Neural cell (in vitro differentiated cells): Measurements from ENCODE around the gene SLC39A13. TPM values are rescaled to one million over a fixed set of nuclear protein-coding genes. Genes with fewer than 3 reads are reported as not detected.

ENCODE experiments used
- H2AFZ ChIP-seq: fragments of 200-600, 300-800 bp; sonication (generic), shearing (Covaris generic); 2 replicates; pipeline ENCODE4 v1.6.0; 2014; ENCODE audit warnings: low read depth, mild to moderate bottlenecking, antibody characterized with exemption, low read length, moderate library complexity
- H3F3A ChIP-seq: fragments of 200-600 bp; shearing (Covaris generic); 2 replicates; pipeline ENCODE4 v1.6.1; 2016; ENCODE audit warnings: mild to moderate bottlenecking, moderate library complexity, mixed read lengths, antibody characterized with exemption, low read length; ENCODE audit not compliant: insufficient read depth, poor library complexity, severe bottlenecking
- H3K27ac ChIP-seq: fragments of 200-600, 300-800 bp; sonication (generic), shearing (Covaris generic); 2 replicates; pipeline ENCODE4 v1.5.1; 2014; ENCODE audit warnings: mild to moderate bottlenecking, low read length, moderate library complexity
- H3K27me3 ChIP-seq: fragments of 300-800, 200-600 bp; sonication (generic), shearing (Covaris generic); 2 replicates; pipeline ENCODE4 v1.6.0; 2014; ENCODE audit warnings: mild to moderate bottlenecking, low read depth, low read length, moderate library complexity; ENCODE audit not compliant: insufficient read depth
- H3K36me3 ChIP-seq: fragments of 300-800, 200-600 bp; sonication (generic), shearing (Covaris generic); 2 replicates; pipeline ENCODE4 v1.5.1; 2014; ENCODE audit warnings: mild to moderate bottlenecking, antibody characterized with exemption, low read length, moderate library complexity; ENCODE audit not compliant: insufficient read depth
- H3K4me2 ChIP-seq: fragments of 300-800, 200-600 bp; sonication (generic), shearing (Covaris generic); 2 replicates; pipeline ENCODE4 v1.6.0; 2014; ENCODE audit warnings: mild to moderate bottlenecking, low read length
- H3K4me3 ChIP-seq: fragments of 300-800, 200-600 bp; sonication (generic), shearing (Covaris generic); 2 replicates; pipeline ENCODE4 v1.5.1; 2014; ENCODE audit warnings: mild to moderate bottlenecking, low read length, moderate library complexity
- H3K79me2 ChIP-seq: fragments of 200-600 bp; shearing (Covaris generic); replicated peaks from 2 replicates; pipeline ENCODE4 v1.6.0; 2014; ENCODE audit warnings: mild to moderate bottlenecking, low read length, moderate library complexity; ENCODE audit not compliant: insufficient read depth
- H3K9ac ChIP-seq: fragments of 300-800, 200-600 bp; sonication (generic), shearing (Covaris generic); 2 replicates; pipeline ENCODE4 v1.6.1; 2016; ENCODE audit warnings: mild to moderate bottlenecking, low read length, mixed read lengths
- H3K9me2 ChIP-seq: fragments of 200-600 bp; shearing (Covaris generic); 2 replicates; pipeline ENCODE4 v1.6.1; 2016; ENCODE audit warnings: mild to moderate bottlenecking, low read length, mixed read lengths; ENCODE audit not compliant: insufficient read depth
- H3K9me3 ChIP-seq: fragments of 200-600, 300-800 bp; sonication (generic), shearing (Covaris generic); 2 replicates; pipeline ENCODE4 v1.6.1; 2016; ENCODE audit warnings: mild to moderate bottlenecking, mixed run types, low read length, moderate library complexity, mixed read lengths
- H4K20me1 ChIP-seq: fragments of 200-600 bp; shearing (Covaris generic); 2 replicates; pipeline ENCODE4 v1.6.1; 2016; ENCODE audit warnings: mild to moderate bottlenecking, mixed run types; ENCODE audit not compliant: insufficient read depth
- EP300 ChIP-seq: fragments of 450-650 bp; conservative IDR thresholded peaks from 2 replicates; pipeline ENCODE4 v1.6.1; 2014; ENCODE audit warnings: antibody characterized with exemption, mild to moderate bottlenecking, moderate library complexity; ENCODE audit not compliant: poor library complexity, severe bottlenecking
- EZH2 ChIP-seq: fragments of 200-600, 300-800 bp; shearing (Covaris generic), sonication (generic); IDR thresholded peaks from 2 replicates; pipeline ENCODE4 v1.6.1; 2014; ENCODE audit warnings: antibody characterized with exemption, low read length, borderline replicate concordance, mild to moderate bottlenecking; ENCODE audit not compliant: insufficient read depth, poor library complexity, severe bottlenecking
- MXI1 ChIP-seq: fragments of 450-650 bp; conservative IDR thresholded peaks from 2 replicates; pipeline ENCODE4 v1.6.1; 2014; ENCODE audit warnings: antibody characterized with exemption, mild to moderate bottlenecking; ENCODE audit not compliant: poor library complexity, severe bottlenecking
- POLR2AphosphoS5 ChIP-seq: IDR thresholded peaks from 2 replicates; pipeline ENCODE4 v1.6.1; 2012
- RAD21 ChIP-seq: fragments of 450-650 bp; conservative IDR thresholded peaks from 2 replicates; pipeline ENCODE4 v1.6.1; 2014; ENCODE audit warnings: antibody characterized with exemption, mild to moderate bottlenecking, moderate library complexity
- SMC3 ChIP-seq: fragments of 450-650 bp; conservative IDR thresholded peaks from 2 replicates; pipeline ENCODE4 v1.6.1; 2014; ENCODE audit warnings: antibody characterized with exemption, mild to moderate bottlenecking, moderate library complexity; ENCODE audit not compliant: poor library complexity
- TAF1 ChIP-seq: IDR thresholded peaks from 2 replicates; pipeline ENCODE4 v1.6.1; 2012; ENCODE audit warnings: low read depth
- polyA plus RNA-seq: library from polyadenylated mRNA; depleted of rRNA; stranded (reverse); fragments of >200 nt; gene quantifications from 2 replicates; pipeline ENCODE4 v1.2.3, GENCODE V29; 2014
- TF ChIP-seq, protein P1 (sequence below): fragments of 450-650 bp; IDR thresholded peaks from 2 replicates; pipeline ENCODE4 v1.5.1; 2014; ENCODE audit warnings: antibody characterized with exemption, mild to moderate bottlenecking, moderate library complexity; ENCODE audit not compliant: poor library complexity, severe bottlenecking
- TF ChIP-seq, protein P2 (sequence below): IDR thresholded peaks from 2 replicates; pipeline ENCODE4 v1.6.1; 2012; ENCODE audit warnings: borderline replicate concordance

Gene SLC39A13
- polyA plus RNA-seq, 1 donor from 2014 or later: 48.0 TPM

DNA sequence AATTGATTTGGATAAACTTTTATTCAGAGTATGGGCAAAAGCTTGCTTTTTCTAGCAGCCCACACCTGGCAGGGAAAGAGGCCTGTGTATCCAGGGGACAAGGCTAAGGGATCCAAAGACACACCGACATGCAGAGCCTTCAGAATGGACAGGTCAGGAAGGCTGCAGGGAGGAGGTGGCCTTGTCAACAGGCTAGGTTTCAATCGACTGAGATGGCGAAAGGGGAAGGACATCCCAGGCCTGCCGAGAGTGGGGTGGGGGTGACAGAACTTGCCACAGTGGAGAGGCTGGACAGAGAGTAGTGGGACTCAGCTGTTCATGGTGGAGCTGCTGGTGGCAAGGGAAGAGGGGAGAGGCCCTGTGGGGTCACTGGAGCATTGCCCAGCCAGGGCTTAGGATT is 5.3 kb upstream of the SLC39A13 start:
- Histone ChIP-seq H3K36me3 (no peaks in the 10 kb centered on the region), H3K4me3 (no peak overlapping the region), H3K27me3 (no peaks in the 10 kb centered on the region), H2AFZ (no peak overlapping the region), H3K79me2 (no peaks in the 10 kb centered on the region), H3K27ac (no peak overlapping the region), H3K9me2 (no peaks in the 10 kb centered on the region), H3F3A (no peaks in the 10 kb centered on the region), H3K9ac (no peak overlapping the region), H3K4me2 (no peak overlapping the region), H3K9me3 (no peaks in the 10 kb centered on the region), H4K20me1 (no peaks in the 10 kb centered on the region)
- TF ChIP-seq SMC3 (no peak), POLR2AphosphoS5 (no peak), EP300 (no peak), RAD21 (no peak), EZH2 (no peak), MXI1 (no peak)
- TF ChIP-seq, protein P1, sequence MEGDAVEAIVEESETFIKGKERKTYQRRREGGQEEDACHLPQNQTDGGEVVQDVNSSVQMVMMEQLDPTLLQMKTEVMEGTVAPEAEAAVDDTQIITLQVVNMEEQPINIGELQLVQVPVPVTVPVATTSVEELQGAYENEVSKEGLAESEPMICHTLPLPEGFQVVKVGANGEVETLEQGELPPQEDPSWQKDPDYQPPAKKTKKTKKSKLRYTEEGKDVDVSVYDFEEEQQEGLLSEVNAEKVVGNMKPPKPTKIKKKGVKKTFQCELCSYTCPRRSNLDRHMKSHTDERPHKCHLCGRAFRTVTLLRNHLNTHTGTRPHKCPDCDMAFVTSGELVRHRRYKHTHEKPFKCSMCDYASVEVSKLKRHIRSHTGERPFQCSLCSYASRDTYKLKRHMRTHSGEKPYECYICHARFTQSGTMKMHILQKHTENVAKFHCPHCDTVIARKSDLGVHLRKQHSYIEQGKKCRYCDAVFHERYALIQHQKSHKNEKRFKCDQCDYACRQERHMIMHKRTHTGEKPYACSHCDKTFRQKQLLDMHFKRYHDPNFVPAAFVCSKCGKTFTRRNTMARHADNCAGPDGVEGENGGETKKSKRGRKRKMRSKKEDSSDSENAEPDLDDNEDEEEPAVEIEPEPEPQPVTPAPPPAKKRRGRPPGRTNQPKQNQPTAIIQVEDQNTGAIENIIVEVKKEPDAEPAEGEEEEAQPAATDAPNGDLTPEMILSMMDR: no peak
- TF ChIP-seq, protein P2, sequence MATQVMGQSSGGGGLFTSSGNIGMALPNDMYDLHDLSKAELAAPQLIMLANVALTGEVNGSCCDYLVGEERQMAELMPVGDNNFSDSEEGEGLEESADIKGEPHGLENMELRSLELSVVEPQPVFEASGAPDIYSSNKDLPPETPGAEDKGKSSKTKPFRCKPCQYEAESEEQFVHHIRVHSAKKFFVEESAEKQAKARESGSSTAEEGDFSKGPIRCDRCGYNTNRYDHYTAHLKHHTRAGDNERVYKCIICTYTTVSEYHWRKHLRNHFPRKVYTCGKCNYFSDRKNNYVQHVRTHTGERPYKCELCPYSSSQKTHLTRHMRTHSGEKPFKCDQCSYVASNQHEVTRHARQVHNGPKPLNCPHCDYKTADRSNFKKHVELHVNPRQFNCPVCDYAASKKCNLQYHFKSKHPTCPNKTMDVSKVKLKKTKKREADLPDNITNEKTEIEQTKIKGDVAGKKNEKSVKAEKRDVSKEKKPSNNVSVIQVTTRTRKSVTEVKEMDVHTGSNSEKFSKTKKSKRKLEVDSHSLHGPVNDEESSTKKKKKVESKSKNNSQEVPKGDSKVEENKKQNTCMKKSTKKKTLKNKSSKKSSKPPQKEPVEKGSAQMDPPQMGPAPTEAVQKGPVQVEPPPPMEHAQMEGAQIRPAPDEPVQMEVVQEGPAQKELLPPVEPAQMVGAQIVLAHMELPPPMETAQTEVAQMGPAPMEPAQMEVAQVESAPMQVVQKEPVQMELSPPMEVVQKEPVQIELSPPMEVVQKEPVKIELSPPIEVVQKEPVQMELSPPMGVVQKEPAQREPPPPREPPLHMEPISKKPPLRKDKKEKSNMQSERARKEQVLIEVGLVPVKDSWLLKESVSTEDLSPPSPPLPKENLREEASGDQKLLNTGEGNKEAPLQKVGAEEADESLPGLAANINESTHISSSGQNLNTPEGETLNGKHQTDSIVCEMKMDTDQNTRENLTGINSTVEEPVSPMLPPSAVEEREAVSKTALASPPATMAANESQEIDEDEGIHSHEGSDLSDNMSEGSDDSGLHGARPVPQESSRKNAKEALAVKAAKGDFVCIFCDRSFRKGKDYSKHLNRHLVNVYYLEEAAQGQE: no peak

DNA sequence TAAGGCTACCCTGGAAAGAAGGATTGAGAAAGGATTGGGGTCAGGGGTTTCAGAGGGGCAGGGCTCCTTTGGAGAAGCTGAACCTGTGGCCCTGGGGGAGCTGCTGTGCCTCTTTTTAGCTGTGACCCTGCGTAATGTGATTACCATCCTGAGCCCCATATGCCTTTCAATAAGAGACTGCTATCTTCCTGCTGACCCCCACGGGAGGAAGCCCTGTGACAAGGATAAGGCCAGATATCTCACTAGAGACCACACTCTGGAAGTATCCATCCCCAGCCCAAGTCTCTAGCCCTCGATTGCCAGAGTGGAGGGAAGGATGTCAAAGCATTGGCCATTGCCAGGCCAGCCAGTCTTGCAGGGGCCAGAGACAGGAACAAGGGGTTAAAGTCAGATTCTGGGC is 4.8 kb upstream of the SLC39A13 start:
- Histone ChIP-seq H3K9ac (no peak overlapping the region), H3K9me3 (no peaks in the 10 kb centered on the region), H2AFZ (no peak overlapping the region), H3K4me2 (no peak overlapping the region), H3F3A (no peaks in the 10 kb centered on the region), H4K20me1 (no peaks in the 10 kb centered on the region), H3K4me3 (no peak overlapping the region), H3K27ac (no peak overlapping the region), H3K79me2 (no peaks in the 10 kb centered on the region), H3K9me2 (no peaks in the 10 kb centered on the region), H3K36me3 (no peaks in the 10 kb centered on the region), H3K27me3 (no peaks in the 10 kb centered on the region)
- no peak for TF ChIP-seq TAF1
- TF ChIP-seq POLR2AphosphoS5: no peak
- no peak for TF ChIP-seq EP300
- TF ChIP-seq RAD21: no peak
- TF ChIP-seq MXI1: no peak
- TF ChIP-seq EZH2: no peak
- no peak for TF ChIP-seq SMC3
- TF ChIP-seq, protein P2: no peak
- TF ChIP-seq, protein P1: no peak
